Fibroblast of pulmonary artery (primary cell): ENCODE data around the gene AVPI1.
"Not testable (repeated sequence)": the region's sequence is repeated elsewhere in the genome, so short reads cannot be mapped to it uniquely, and the experiment has no call there.

Experiments used
- DNase-seq: peaks from one replicate; pipeline ENCODE4 v3.0.0-alpha.2; 2010; ENCODE audit warnings: low read depth
- H3K4me3 ChIP-seq: replicated peaks from 2 replicates; pipeline ENCODE4 v1.5.1; 2011; ENCODE audit warnings: low read depth, mild to moderate bottlenecking, control low read depth, low read length, moderate library complexity
- CTCF ChIP-seq: IDR thresholded peaks from 2 replicates; pipeline ENCODE4 v1.5.1; 2011; ENCODE audit warnings: mild to moderate bottlenecking, control low read depth, low read length, inconsistent platforms; ENCODE audit errors: missing control alignments

AVPI1 gene

DNA sequence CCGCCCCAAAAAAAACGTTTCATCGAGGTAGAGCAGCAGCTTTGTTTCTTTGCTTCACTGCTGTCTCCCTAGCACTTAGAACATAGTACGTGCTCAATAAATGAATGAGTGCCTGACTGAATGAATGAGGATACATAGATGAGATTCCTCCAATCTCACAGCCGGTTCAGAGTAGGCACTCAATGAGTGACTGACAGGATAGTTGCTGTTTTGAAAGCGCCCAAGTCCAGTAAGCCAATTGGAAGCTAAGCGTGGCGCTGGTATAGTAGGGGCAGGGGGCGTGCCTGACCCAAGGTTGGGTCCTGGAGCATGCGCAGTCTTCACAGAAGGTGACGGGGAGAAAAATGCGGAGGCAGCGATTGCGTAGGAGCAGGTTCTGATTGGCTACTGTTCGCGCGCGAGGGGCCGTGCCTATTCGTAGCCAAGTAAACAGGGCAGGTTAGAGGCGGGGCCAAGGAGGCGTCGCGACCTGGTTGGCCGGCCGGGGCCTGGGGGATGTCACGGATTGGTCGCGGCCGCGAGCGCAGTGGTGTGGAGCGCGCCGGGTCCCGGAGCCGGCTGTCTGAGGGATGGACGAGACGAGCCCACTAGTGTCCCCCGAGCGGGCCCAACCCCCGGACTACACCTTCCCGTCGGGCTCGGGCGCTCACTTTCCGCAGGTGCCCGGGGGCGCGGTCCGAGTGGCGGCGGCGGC lies 46.7 kb downstream of the AVPI1 start, which contains the start of gene PI4K2A:
PI4K2A (plus strand) TSS at position 498 of the 694 bp plus-strand sequence; CDS start at position 570, 72 bp downstream.
- peak within 1 kb of the TSS; percentile 84 for H3K4me3 ChIP-seq
- peak; percentile 100 for DNase-seq
- TF ChIP-seq CTCF = no peak

DNA sequence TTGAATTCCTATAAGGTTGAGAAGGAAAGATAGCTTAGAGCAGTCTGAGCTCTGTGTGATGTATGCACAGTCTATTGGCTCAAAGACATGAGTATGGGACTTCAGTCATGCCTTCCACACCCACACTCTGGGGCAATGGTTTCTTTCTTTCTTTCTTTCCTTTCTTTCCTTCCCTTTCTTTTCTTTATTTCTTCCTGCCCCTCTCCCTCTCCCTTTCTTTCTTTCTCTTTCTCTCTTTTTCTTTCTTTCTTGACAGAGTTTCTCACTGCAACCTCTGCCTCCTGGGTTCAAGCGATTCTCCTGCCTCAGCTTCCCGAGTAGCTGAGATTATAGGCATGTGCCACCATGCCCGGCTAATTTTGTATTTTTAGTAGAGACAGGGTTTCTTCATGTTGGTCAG lies 48.0 kb downstream of the AVPI1 start:
- not testable (repeated sequence) for H3K4me3 ChIP-seq, DNase-seq

- DNase-seq = no peak
- no peak for TF ChIP-seq CTCF
- no peak overlapping the region for H3K4me3 ChIP-seq
Observed at GRCh38 chr10:97635577-97635976, 51.5 kb downstream of the AVPI1 start.

DNA sequence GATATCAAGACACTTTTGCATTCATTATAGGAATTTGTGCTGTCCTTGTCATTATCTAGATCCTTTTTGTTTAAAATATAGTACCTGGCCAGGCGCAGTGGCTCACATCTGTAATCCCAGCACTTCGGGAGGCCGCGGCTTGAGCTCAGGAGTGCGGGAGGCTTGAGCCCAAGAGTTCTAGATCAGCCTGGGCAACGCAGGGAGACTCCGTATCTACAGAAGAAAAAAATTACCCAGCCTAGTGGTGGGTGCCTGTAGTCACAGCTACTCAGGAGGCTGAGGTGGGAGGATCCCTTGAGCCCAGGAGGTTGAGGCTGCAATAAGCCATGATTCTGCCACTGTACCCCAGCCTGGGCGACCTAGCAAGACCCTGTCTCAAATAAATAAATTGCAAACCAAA lies 53.1 kb downstream of the AVPI1 start:
- no peak for TF ChIP-seq CTCF
- H3K4me3 ChIP-seq = peak overlapping the region; percentile 91
- peak; percentile 18 for DNase-seq

DNA sequence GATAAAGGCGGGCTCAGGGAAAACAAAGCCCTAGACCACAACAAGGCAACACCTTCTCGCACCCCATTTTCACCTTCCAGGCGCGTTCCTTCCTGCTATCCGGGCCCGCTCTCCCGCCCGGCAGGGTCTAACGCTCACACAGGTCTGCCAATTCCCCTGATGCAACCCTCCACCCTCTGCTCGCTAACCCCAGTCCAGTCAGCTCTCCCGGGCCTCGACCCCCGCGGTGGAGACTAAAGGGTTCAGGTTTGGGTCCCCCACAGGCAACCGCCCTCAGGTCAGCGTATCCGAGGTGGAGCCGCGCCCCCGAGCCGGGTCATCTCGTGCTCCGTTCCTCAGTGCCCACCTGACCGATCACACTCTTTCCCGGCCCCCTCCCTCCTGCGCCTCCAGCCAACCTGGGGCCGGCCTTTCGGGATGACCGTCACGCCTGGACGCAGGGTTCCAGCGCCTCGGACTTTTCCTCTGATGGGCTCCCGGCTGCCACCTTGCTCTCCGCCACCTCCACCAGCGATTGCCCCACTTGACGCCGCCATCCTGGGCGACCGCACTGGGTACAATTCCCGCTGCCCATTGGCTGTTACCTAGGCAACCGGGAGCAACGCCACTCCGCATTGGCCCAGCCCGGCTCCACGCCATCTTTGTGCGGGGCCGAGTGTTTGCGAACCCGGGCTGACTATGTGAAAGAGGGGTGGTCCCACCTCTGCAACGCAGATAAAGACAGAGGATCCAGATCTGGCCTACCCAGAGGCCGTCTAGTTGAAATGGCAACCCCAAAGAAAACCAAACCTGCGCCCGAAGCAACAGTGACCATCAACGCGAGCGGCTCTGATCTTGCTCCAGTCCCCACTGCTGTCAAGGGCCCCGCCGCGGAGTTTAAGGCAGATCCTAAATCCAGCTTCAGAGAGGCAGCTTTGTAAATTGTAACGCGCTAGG lies 53.8 kb downstream of the AVPI1 start, which contains the start of gene MORN4:
MORN4 (minus strand) TSS at position 552 of the 936 bp plus-strand sequence. CDS start 13,847 bp downstream, outside the sequence.
- TF ChIP-seq CTCF = no peak
- DNase-seq = peak; percentile 92
- H3K4me3 ChIP-seq = peak within 1 kb of the TSS; percentile 91

GRCh38 chr10:97631098-97631497 lies 55.9 kb downstream of the AVPI1 start:
- TF ChIP-seq CTCF = no peak
- no peak overlapping the region for H3K4me3 ChIP-seq
- DNase-seq = no peak

GRCh38 chr10:97629289-97629688 lies 57.8 kb downstream of the AVPI1 start:
- H3K4me3 ChIP-seq = no peak overlapping the region
- TF ChIP-seq CTCF = no peak
- no peak for DNase-seq
